HEK293 (cell line): ENCODE results near the gene MARCOL.

Experiments used
- HOXA7 ChIP-seq: sonication (generic); formaldehyde crosslinking; IDR thresholded peaks from 2 replicates; pipeline ENCODE4 v1.8.1; 2022; ENCODE audit warnings: missing genetic modification reagents, borderline replicate concordance
- ZNF274 ChIP-seq, 2 experiments: fragments of 200-500 bp in 1 of 2; fragments of 450-650 bp in 1 of 2; sonication (Bioruptor generic) in 1 of 2; formaldehyde crosslinking in 1 of 2; IDR thresholded peaks; 2 replicates each; pipeline versions ENCODE4 v1.5.1 to v1.6.1; 2014 to 2016; ENCODE audit warnings: borderline replicate concordance in 1 of 2, inconsistent platforms in 1 of 2, low read length in 1 of 2, missing biosample characterization in 1 of 2, missing genetic modification characterization in 1 of 2
- ZNF792 ChIP-seq: fragments of 450-650 bp; formaldehyde crosslinking; IDR thresholded peaks from 2 replicates; pipeline ENCODE4 v1.5.1; 2016; ENCODE audit warnings: missing biosample characterization, missing genetic modification characterization

GRCh38 chr5:148214665-148215185 lies 23.6 kb upstream of the MARCOL start:
- TF ChIP-seq ZNF274 (IDR thresholded peaks at IDR 0.05; ENCODE audit: low read length) (no peak), ZNF274 (tag by site-specific recombination; IDR thresholded peaks at IDR 0.05; ENCODE audit: borderline replicate concordance) (no peak), ZNF792 (tag by site-specific recombination) (no peak), HOXA7 (CRISPR knock-in tag) (no peak)
